Loucy (cell line): ENCODE measurements around the gene TRPM5.

Source experiments
- CTCF ChIP-seq: fragments of 200-600 bp; sonication (generic); conservative IDR thresholded peaks from 2 replicates; pipeline ENCODE4 v1.5.1; 2014; ENCODE audit warnings: mild to moderate bottlenecking, antibody characterized with exemption, low read length
- EZH2phosphoT487 ChIP-seq: fragments of 200-600 bp; IDR thresholded peaks from 2 replicates; pipeline ENCODE4 v1.6.1; 2018; ENCODE audit warnings: antibody characterized with exemption, mild to moderate bottlenecking, moderate library complexity, borderline replicate concordance

- TF ChIP-seq CTCF (no peak), EZH2phosphoT487 (no peak)
Measured at GRCh38 chr11:2410616-2411015, 33.7 kb downstream of the TRPM5 start.
